ENCODE measurements around the gene ARVCF.

The ARVCF gene

GRCh38 chr22:20024225-20024624, 7.6 kb upstream of the ARVCF start:
- H3K4me2 ChIP-seq (ENCODE audit: low read length) = no peak overlapping the region
- TF ChIP-seq CTCF (IDR thresholded peaks at IDR 0.05; ENCODE audit: low read depth, low read length, poor library complexity, severe bottlenecking) = no peak
- no peak for TF ChIP-seq EZH2phosphoT487 (IDR thresholded peaks at IDR 0.05; ENCODE audit: borderline replicate concordance, low read length)
- peaks cover 14% of the 10 kb centered on the region; the same call in 1 of the 2 replicates for H4K20me1 ChIP-seq (ENCODE audit: control insufficient read depth, insufficient read depth, low read depth, low read length)
- no peak overlapping the region for H3K27ac ChIP-seq (ENCODE audit: low read depth, low read length)
- H3K9me2 ChIP-seq (replicated peaks; ENCODE audit: control insufficient read depth, low read length) = no peaks in the 10 kb centered on the region
- H3K79me2 ChIP-seq (ENCODE audit: control insufficient read depth, low read length) = peaks cover 49% of the 10 kb centered on the region
- H3K36me3 ChIP-seq (ENCODE audit: control insufficient read depth, low read length) = peaks cover 4% of the 10 kb centered on the region; the same call in 1 of the 2 replicates
- H3K4me1 ChIP-seq (ENCODE audit: control insufficient read depth, low read length) = peaks cover 26% of the 10 kb centered on the region
- H3F3A ChIP-seq (ENCODE audit: control insufficient read depth, insufficient read depth) = no peaks in the 10 kb centered on the region
- no peaks in the 10 kb centered on the region for H3K9me3 ChIP-seq (ENCODE audit: control insufficient read depth, insufficient read depth, low read length)
- H3K27me3 ChIP-seq (ENCODE audit: control insufficient read depth, low read length) = no peaks in the 10 kb centered on the region
- no peak overlapping the region for H3K4me3 ChIP-seq (ENCODE audit: low read length)

GRCh38 chr22:20022978-20023613, 6.5 kb upstream of the ARVCF start:
- H3K27ac ChIP-seq (ENCODE audit: low read depth, low read length) = no peak overlapping the region
- H4K20me1 ChIP-seq (ENCODE audit: control insufficient read depth, insufficient read depth, low read depth, low read length) = peaks cover 14% of the 10 kb centered on the region; the same call in 1 of the 2 replicates
- peak overlapping the region; percentile 85 for H3K4me2 ChIP-seq (ENCODE audit: low read length)
- H3K79me2 ChIP-seq (ENCODE audit: control insufficient read depth, low read length) = peaks cover 40% of the 10 kb centered on the region
- TF ChIP-seq CTCF (IDR thresholded peaks at IDR 0.05; ENCODE audit: low read depth, low read length, poor library complexity, severe bottlenecking) (no peak), EZH2phosphoT487 (IDR thresholded peaks at IDR 0.05; ENCODE audit: borderline replicate concordance, low read length) (no peak)
- no peaks in the 10 kb centered on the region for H3K9me2 ChIP-seq (replicated peaks; ENCODE audit: control insufficient read depth, low read length)
- peaks cover 5% of the 10 kb centered on the region for H3K27me3 ChIP-seq (ENCODE audit: control insufficient read depth, low read length)
- peaks cover 26% of the 10 kb centered on the region for H3K4me1 ChIP-seq (ENCODE audit: control insufficient read depth, low read length)
- peak overlapping the region; percentile 88; the same call in 1 of the 2 replicates for H3K4me3 ChIP-seq (ENCODE audit: low read length)
- H3K9me3 ChIP-seq (ENCODE audit: control insufficient read depth, insufficient read depth, low read length) = no peaks in the 10 kb centered on the region
- peaks cover 4% of the 10 kb centered on the region; the same call in 1 of the 2 replicates for H3K36me3 ChIP-seq (ENCODE audit: control insufficient read depth, low read length)
- no peaks in the 10 kb centered on the region for H3F3A ChIP-seq (ENCODE audit: control insufficient read depth, insufficient read depth)

- H3K4me1 ChIP-seq (ENCODE audit: control insufficient read depth, low read length) = peaks cover 28% of the 10 kb centered on the region
- H3K9me3 ChIP-seq (ENCODE audit: control insufficient read depth, insufficient read depth, low read length) = no peaks in the 10 kb centered on the region
- H3K27me3 ChIP-seq (ENCODE audit: control insufficient read depth, low read length) = peaks cover 12% of the 10 kb centered on the region
- no peaks in the 10 kb centered on the region for H3F3A ChIP-seq (ENCODE audit: control insufficient read depth, insufficient read depth)
- no peak overlapping the region for H3K27ac ChIP-seq (ENCODE audit: low read depth, low read length)
- H3K9me2 ChIP-seq (replicated peaks; ENCODE audit: control insufficient read depth, low read length) = no peaks in the 10 kb centered on the region
- H3K36me3 ChIP-seq (ENCODE audit: control insufficient read depth, low read length) = peaks cover 4% of the 10 kb centered on the region; the same call in 1 of the 2 replicates
- TF ChIP-seq CTCF (IDR thresholded peaks at IDR 0.05; ENCODE audit: low read depth, low read length, poor library complexity, severe bottlenecking) = no peak
- no peak for TF ChIP-seq EZH2phosphoT487 (IDR thresholded peaks at IDR 0.05; ENCODE audit: borderline replicate concordance, low read length)
- peak overlapping the region; percentile 88 for H3K4me3 ChIP-seq (ENCODE audit: low read length)
- H3K4me2 ChIP-seq (ENCODE audit: low read length) = peak overlapping the region; percentile 85
- H3K79me2 ChIP-seq (ENCODE audit: control insufficient read depth, low read length) = peaks cover 39% of the 10 kb centered on the region
- H4K20me1 ChIP-seq (ENCODE audit: control insufficient read depth, insufficient read depth, low read depth, low read length) = peaks cover 14% of the 10 kb centered on the region; the same call in 1 of the 2 replicates
These were observed 5.8 kb upstream of the ARVCF start for GRCh38 chr22:20022231-20022977.
